Natural killer cell (primary cell): ENCODE data around the gene RFPL3. TPM values are rescaled to one million over a fixed set of nuclear protein-coding genes. Genes with fewer than 3 reads are reported as not detected.

Source experiments
- ATAC-seq, 3 donors: fragments of 150-1000 bp in 2 of 3; fragments of 200-7000 bp in 1 of 3; cut with Tn5 transposase; 1 replicate in 1 of 3; 2 replicates in 2 of 3; pipeline ENCODE4 v1.10.0; 2021; ENCODE audit warnings: mild to moderate bottlenecking in 2 of 3, moderate library complexity in 2 of 3
- DNase-seq, 2 donors: peaks; one replicate each; pipeline versions ENCODE4 v3.0.0 to v3.0.0-alpha.2; 2013 to 2021; ENCODE audit warnings: mixed read lengths in 1 of 2
- H3K27ac ChIP-seq: one replicate; pipeline ENCODE4 v1.5.1; 2013; ENCODE audit warnings: mild to moderate bottlenecking, low read length
- H3K27me3 ChIP-seq: one replicate; pipeline ENCODE4 v1.6.1; 2013; ENCODE audit warnings: low read length; ENCODE audit not compliant: control insufficient read depth, insufficient read depth
- H3K36me3 ChIP-seq: one replicate; pipeline ENCODE4 v1.6.1; 2013; ENCODE audit warnings: low read length; ENCODE audit not compliant: control insufficient read depth, insufficient read depth
- H3K4me1 ChIP-seq: one replicate; pipeline ENCODE4 v1.6.1; 2013; ENCODE audit warnings: low read length; ENCODE audit not compliant: control insufficient read depth, insufficient read depth
- H3K4me3 ChIP-seq: one replicate; pipeline ENCODE4 v1.5.1; 2013; ENCODE audit warnings: low read length
- H3K9me3 ChIP-seq: one replicate; pipeline ENCODE4 v1.6.1; 2013; ENCODE audit warnings: low read length; ENCODE audit not compliant: control insufficient read depth, insufficient read depth
- H3K27ac Mint-ChIP-seq, 2 donors: one replicate each; pipeline ENCODE4 v1.8.0; 2022; ENCODE audit warnings: mild to moderate bottlenecking in 2 of 2, mixed read lengths in 2 of 2, moderate library complexity in 1 of 2
- H3K27me3 Mint-ChIP-seq, 2 donors: one replicate each; pipeline ENCODE4 v1.8.0; 2022; ENCODE audit warnings: low read depth in 2 of 2, mixed read lengths in 2 of 2
- H3K36me3 Mint-ChIP-seq: one replicate; pipeline ENCODE4 v1.8.0; 2022; ENCODE audit warnings: mixed read lengths
- H3K4me1 Mint-ChIP-seq, 2 donors: one replicate each; pipeline ENCODE4 v1.8.0; 2022; ENCODE audit warnings: mixed read lengths in 2 of 2
- H3K4me3 Mint-ChIP-seq: one replicate; pipeline ENCODE4 v1.8.0; 2022; ENCODE audit warnings: mild to moderate bottlenecking, moderate library complexity, mixed read lengths
- H3K9me3 Mint-ChIP-seq, 2 donors: one replicate each; pipeline ENCODE4 v1.8.0; 2022; ENCODE audit warnings: mixed read lengths in 2 of 2
- CTCF ChIP-seq: fragments of 200-600 bp; IDR thresholded peaks from one replicate; pipeline ENCODE4 v1.8.0; 2022; ENCODE audit warnings: antibody characterized with exemption
- WGBS: methylation state at CpG from one replicate; pipeline ENCODE4 v1.1.7; 2013; ENCODE audit warnings: missing lambda C conversion rate; ENCODE audit not compliant: insufficient coverage; 5-methylcytosine and 5-hydroxymethylcytosine counted together
- intact Hi-C: fragments of 100-400 bp; cut with micrococcal nuclease; formaldehyde crosslinking; loops from one replicate; pipeline ENCODE4 v1.14.2; 2022
- total RNA-seq, 4 donors: library from RNA; stranded (reverse); fragments of 120-200 nt in 1 of 4; gene quantifications; one replicate each; pipeline versions ENCODE4 v1.2.3 to v1.2.4, GENCODE V29; 2013 to 2022

Gene RFPL3
- total RNA-seq, 3 donors from 2014 or later (not counting 1 experiment from before 2014, with no cell fraction given): not detected

GRCh38 chr22:32410459-32410858, 52.8 kb downstream of the RFPL3 start:
- H3K9me3 ChIP-seq: no peaks in the 10 kb centered on the region
- Mint-ChIP-seq H3K36me3 (no peaks in the 10 kb centered on the region), H3K9me3 (no peaks in the 10 kb centered on the region), H3K4me3 (peak overlapping the region; percentile 96), H3K4me1 (peaks cover 43 to 49% of the 10 kb centered on the region in 2 donors), H3K27me3 (peaks cover 4 to 7% of the 10 kb centered on the region in 2 donors), H3K27ac (peak overlapping the region in 1 of 2 donors; percentile 90)
- peaks cover 17% of the 10 kb centered on the region for H3K4me1 ChIP-seq
- TF ChIP-seq CTCF: no peak
- no peak overlapping the region for H3K27ac ChIP-seq
- WGBS: 97% methylated on average over 4 of the region's 4 CpGs
- ATAC-seq: no peak
- no peak overlapping the region for H3K4me3 ChIP-seq
- no peak for DNase-seq
- H3K36me3 ChIP-seq: peaks cover 22% of the 10 kb centered on the region
- H3K27me3 ChIP-seq: no peaks in the 10 kb centered on the region
- intact Hi-C loops: loop anchor here (5.0 kb wide), 1 partner anchor 273 kb away; no protein-coding TSS in a partner anchor

Other genes with a start within 250 kb of the RFPL3 start
- gene C22orf42, start 198.6 kb upstream of the RFPL3 start, total RNA-seq: not detected
- under 1 TPM in 2 of 3 donors, not detected in 1; 0.14 to 0.34 TPM for gene RFPL2, start 152.8 kb upstream of the RFPL3 start, total RNA-seq
- not detected for gene SLC5A4, start 102.5 kb upstream of the RFPL3 start, total RNA-seq
- 10 to 100 TPM; 44.3 to 53.2 (median 46.6) TPM for gene RTCB, start 54.4 kb downstream of the RFPL3 start, total RNA-seq
- gene BPIFC, start 106.6 kb downstream of the RFPL3 start, total RNA-seq: not detected
- 100 to 1,000 TPM; 173 to 208 (median 198) TPM for gene FBXO7, start 116.9 kb downstream of the RFPL3 start, total RNA-seq